ENCODE measurements around the gene TANGO2.
A peak's percentile ranks its signal among the peaks of the same experiment; 100 is the strongest.

Gene TANGO2

GRCh38 chr22:19997561-19998231 is 23.2 kb upstream of the TANGO2 start:
- DNase-seq: no peak

DNA sequence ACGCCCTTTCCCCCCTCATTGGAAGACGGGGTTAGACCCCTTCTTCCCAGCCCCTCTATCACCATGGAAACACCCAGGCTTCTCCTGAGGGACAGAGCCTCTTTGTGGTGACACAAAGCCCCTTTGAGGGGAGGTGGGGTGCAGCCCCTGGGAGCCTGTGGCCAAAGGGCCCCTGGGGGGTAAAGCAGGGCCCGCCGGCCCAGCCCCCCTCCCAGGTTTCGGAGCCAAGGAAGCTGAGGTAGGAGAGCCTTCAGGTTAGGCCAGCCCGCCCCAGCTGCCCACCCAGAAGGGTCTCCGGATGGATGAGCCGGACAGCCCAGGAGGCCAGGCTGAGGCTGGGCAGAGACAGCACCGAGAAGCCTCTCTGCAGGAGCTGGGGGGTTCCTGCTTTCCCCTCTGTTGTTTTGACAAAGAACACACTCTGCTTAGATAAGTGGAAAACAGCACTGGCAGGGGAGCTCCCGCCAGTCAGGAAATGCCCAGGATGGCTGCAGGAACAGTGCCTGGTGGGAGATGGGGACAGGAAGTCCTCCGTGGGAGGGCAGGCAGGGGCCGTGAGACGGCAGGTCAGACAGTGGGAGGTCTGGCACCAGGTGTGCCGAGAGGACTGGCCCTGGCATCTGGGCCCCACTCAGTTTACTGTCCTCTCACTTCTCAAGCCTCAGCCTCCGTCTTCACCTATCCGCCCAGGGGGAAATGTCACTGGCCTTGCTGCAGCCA is 22.5 kb upstream of the TANGO2 start:
- no peak for DNase-seq

DNA sequence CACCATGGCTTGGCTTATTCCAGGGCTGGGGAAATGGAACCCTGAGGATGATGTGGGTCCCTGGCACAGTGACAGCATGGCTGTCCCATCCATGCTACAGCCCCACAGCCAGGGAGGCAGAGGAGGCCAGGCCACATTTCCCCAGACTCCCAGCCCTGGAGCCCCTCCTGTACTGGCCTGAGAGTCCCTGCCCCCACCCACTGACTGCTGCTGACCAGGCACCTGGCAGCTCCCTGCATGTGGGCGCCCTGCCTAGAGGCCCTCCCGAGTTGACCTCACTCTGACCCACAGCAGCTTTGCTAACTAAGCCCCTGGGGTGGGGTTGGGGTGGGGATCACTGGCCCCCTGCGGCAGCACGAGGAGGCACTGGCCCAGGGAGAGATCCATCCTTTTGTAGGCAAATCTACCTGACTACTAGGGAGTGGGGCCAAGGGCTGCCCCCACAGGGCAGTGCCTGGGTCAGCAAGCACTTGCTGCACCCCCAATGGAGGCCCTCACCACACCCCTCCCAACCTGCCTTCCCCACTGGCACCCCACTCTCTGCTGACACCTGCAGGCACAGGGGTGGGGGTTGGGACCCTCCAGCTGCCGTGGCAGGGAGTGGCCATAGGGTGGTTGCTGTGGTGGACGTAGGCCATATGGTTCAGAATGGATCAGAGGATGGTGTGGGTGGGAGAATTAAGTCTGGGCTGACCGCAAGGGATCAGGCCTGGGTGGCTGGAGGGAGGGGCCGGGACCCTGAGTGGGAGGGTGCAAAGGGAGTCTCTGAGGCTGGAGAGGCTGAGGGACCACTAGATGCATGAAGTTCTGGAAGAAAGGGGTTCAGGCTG is 21.7 kb upstream of the TANGO2 start:
- no peak for DNase-seq

DNA sequence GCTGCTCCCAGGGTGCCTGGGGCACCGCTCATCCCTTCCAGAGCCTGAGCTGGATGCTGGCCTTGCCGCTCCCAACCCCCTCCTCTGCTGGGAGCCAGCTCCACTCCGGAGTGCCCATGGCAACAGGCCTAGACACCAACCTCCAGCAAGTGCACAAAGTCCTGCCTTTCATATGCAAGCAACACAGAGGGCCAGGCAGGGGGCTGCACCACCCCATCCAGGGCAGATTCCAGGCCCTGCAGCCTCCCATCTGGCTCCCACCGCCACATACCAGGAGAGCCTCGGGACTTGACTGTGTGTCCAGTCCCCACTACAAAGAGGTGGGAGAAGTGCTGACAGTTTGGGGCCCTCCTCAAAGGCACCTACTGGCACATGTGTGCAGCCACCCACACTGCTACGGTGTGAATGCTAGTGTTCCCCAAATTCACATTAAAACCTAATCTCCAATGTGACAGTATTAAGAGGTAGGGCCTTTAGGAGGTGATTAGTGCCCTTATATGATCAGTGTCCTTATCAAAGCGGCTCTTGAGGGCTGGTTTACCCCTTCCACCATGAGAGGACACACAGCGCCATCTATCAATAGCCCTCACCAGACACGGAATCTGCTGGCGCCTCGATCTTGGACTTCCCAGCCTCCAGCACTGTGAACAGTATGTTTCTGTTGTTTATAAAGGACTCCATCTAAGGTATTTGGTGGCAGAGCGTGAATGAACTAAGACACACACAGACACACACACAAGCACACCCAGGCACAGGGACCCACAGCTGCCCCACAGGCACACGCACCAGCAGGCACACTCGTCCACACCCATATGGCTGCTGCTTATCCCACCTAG is 20.4 kb upstream of the TANGO2 start:
- no peak for DNase-seq

GRCh38 chr22:20001082-20001638 is 19.8 kb upstream of the TANGO2 start:
- no peak for DNase-seq

- DNase-seq: no peak
These were observed 18.8 kb upstream of the TANGO2 start for GRCh38 chr22:20002128-20002527.

DNA sequence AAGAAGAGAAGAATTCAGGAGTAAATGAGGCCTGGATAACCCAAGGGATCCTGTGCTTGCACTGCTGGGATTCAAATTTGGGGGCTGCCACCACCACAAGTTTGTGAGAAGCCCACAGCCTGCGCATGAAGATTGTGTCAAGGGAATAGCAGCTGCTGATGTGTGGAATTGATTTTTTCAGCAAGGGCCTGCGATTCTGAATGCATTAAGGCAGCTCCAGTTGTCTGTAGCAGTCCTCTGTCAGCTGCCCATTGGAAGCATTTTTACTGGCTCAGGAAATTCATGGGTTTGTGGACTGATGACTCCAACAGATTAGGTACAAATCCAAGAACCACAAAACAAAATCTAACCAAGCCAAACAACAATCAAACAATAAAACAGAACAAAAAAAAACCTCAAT is 18.3 kb upstream of the TANGO2 start:
- DNase-seq: no peak

GRCh38 chr22:20003304-20003703 is 17.6 kb upstream of the TANGO2 start:
- no peak for DNase-seq

DNA sequence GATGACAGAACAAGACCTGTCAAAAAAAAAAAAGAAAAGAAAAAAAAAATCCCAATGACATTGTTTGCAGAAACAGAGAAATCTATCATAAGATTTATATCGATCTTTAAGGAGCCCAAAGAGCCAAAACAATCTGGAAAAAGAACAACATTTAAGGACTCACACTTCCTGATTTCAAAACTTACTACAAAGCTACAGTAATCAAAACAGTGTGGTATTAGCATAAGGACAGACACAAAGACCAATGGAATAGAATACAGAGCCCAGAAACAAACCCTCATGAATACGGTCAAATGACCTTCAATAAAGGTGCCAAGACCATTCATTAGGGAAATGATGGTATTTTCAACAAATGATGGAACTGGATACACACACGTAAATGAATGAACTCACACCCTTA is 16.4 kb upstream of the TANGO2 start:
- no peak for DNase-seq

- DNase-seq: no peak
These were observed 12.5 kb upstream of the TANGO2 start for GRCh38 chr22:20008221-20008995.

- DNase-seq: no peak
These were observed 11.9 kb upstream of the TANGO2 start for GRCh38 chr22:20009018-20009491.

DNA sequence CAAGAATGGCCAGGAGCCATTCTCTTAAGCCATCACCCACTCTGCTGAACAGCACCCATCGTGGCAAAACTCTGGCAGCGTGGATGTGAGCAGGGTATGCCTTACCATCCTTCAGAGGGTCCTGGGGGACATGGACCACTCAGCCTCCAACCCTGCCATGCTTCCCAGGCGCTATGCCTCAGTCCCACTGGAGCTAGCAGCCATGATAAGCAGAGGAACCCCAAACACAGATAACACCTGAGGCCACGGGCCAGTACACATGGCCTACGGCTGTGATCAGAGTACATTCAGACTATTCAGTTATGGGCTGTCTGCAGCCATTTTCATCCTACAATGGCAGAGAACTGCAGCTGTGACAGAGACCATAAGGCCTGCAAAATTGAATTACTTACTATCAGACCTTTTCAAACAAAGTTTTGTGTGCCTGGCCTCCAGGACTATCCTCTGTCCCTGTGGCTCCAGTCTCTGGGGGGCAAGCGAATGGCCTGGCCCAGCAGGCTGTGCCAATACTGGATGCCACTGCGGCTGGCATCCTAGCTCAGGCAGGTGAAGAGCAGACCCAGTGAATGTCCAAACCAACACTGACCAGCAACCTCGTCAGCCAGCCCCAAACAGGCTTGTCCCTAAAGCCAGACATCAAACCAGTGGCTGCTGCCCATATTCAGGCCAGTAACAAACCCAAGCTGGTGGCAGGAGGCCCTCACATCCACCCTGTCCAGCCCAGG is 11.2 kb upstream of the TANGO2 start:
- DNase-seq: no peak

DNA sequence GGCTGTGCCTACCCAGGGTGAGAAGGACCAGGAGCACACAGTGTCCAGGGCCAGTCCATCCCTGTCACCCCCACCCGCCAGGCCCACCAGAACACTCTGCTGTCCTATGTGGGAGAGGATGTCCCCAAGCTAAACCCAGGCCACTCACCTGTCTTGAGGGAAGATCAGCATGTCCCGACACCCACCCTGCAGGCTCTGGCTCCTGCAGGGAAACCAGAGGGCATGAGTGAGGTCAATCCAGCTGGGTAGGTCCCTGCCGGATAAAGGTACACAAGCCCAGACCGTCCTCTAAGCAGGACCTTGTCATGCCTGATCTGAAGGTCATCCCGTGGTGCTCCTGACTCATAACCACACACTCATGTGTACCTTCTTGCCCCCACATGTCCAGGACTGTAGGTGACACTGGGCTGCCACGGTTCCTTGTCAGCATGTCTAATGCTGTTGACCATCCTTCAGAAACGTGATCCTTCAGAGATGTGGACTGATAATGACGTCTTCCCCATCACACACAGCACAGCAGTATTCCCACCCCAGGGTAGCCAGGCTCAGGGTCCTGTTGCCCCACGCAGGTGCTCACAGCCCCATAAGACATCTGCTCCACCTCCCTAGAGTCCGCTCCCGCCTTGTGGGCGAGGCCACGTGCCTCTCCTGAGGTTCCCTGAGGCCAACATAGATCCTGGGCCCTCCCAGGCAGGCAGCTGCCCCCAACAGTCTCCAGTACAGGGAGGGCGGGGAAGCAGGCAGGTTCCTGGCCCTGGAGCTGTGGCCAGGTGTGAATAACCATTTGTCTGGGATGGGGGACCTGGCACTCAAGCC is 10.4 kb upstream of the TANGO2 start:
- no peak for DNase-seq

- no peak for DNase-seq
These were observed 9.6 kb upstream of the TANGO2 start for GRCh38 chr22:20011123-20011992.

GRCh38 chr22:20011993-20012740 is 8.7 kb upstream of the TANGO2 start:
- no peak for DNase-seq

DNA sequence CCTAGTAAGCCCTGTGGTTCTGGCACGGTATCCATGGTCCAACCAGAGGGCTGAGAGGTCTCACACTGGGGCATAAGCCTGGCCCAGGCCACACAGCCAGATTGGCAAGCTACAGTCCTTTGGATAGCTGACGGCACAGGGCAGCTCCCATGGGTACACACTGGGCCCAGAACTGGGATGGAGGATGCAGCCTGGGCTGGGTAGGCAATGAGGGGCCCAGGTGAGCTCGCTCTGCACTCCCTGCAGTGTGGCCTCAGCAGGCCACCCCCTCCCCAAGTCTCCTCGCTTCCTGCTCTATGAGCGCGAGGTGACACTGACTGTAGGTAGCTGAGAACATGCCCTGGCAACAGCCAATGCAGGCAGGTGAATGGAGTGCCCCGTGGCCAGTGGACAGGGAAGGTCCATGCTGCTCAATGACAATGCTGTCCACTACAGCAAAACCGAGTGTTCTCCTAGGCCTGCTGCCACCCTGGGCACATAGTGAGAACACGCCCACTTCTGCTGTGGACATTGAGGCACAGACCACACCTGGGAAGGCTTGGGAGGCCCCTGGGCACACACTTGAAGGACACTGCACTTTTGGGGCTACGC is 8.1 kb upstream of the TANGO2 start:
- DNase-seq: no peak

- peak; percentile 8 for DNase-seq
These were observed 7.5 kb upstream of the TANGO2 start for GRCh38 chr22:20013382-20013871.

Data from stimulated activated naive CD4-positive, alpha-beta T cell treated with Interleukin-2 at 50 U/mL for 16 hours (primary cell).